H1 (cell line): ENCODE results near the gene PFKFB3.

Source experiments
- CEBPB ChIP-seq: IDR thresholded peaks from 2 replicates; pipeline ENCODE4 v1.6.1; 2012; ENCODE audit warnings: low read depth, low read length
- CHD1 ChIP-seq: IDR thresholded peaks from 2 replicates; pipeline ENCODE4 v1.6.1; 2012; ENCODE audit warnings: low read depth, low read length, improper control_type of control experiment
- EZH2 ChIP-seq: fragments of 200-600 bp; sonication (generic); IDR thresholded peaks from 2 replicates; pipeline ENCODE4 v1.7.1; 2012; ENCODE audit warnings: low read depth, mild to moderate bottlenecking, moderate library complexity, low read length, inconsistent platforms; ENCODE audit not compliant: severe bottlenecking
- POLR2A ChIP-seq, 2 experiments: IDR thresholded peaks; 1 replicate in 1 of 2; 2 replicates in 1 of 2; pipeline ENCODE4 v1.6.1; 2011; ENCODE audit warnings: low read depth in 2 of 2, low read length in 2 of 2, mild to moderate bottlenecking in 2 of 2; ENCODE audit errors: control extremely low read depth in 1 of 2
- RFX5 ChIP-seq: IDR thresholded peaks from 2 replicates; pipeline ENCODE4 v1.6.1; 2011; ENCODE audit warnings: low read depth, low read length, improper control_type of control experiment, borderline replicate concordance
- SIN3A ChIP-seq, 2 experiments: IDR thresholded peaks in 1 of 2; conservative IDR thresholded peaks in 1 of 2; 2 replicates each; pipeline ENCODE4 v1.6.1; 2011 to 2012; ENCODE audit warnings: low read length in 2 of 2, improper control_type of control experiment in 1 of 2, low read depth in 1 of 2, mild to moderate bottlenecking in 1 of 2
- TF ChIP-seq, protein P1 (sequence below), 3 experiments: IDR thresholded peaks; 1 replicate in 2 of 3; 2 replicates in 1 of 3; pipeline versions ENCODE4 v1.5.1 to v1.6.1; 2011; ENCODE audit warnings: low read length in 3 of 3, mild to moderate bottlenecking in 3 of 3, inconsistent platforms in 2 of 3, low read depth in 1 of 3, moderate library complexity in 1 of 3; ENCODE audit not compliant: insufficient read depth in 1 of 3; ENCODE audit errors: control extremely low read depth in 1 of 3

DNA sequence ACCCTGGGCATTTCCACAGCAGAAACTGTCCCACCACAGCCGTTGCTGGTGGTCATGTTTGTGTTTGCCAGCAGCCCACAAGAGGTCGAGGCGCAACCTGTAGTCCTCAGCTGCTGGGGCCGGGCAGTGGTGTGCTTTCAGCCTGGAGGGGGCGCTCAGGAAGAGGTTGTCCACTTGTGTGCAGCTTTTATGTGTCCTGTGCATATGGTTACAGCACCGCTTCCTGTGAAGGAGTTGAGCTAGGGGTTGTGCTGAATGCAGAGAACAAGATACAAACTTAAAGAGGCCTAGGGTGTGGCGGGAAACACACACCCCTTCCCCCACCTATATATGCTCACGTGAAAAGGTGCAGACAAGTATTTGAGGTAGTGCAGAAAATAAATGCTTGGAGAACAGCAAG is 29.5 kb upstream of the PFKFB3 start:
- no peak for TF ChIP-seq CEBPB
- no peak for TF ChIP-seq SIN3A (conservative IDR thresholded peaks at IDR 0.05 in 1 of 2, IDR thresholded peaks at IDR 0.05 in 1 of 2; ENCODE audit: low read depth in 1 of 2, low read length in 2 of 2)
- TF ChIP-seq POLR2A (IDR thresholded peaks at IDR 0.05; ENCODE audit: control extremely low read depth in 1 of 2, low read depth in 2 of 2, low read length in 2 of 2) = no peak
- TF ChIP-seq CHD1 = no peak
- TF ChIP-seq, protein P1, sequence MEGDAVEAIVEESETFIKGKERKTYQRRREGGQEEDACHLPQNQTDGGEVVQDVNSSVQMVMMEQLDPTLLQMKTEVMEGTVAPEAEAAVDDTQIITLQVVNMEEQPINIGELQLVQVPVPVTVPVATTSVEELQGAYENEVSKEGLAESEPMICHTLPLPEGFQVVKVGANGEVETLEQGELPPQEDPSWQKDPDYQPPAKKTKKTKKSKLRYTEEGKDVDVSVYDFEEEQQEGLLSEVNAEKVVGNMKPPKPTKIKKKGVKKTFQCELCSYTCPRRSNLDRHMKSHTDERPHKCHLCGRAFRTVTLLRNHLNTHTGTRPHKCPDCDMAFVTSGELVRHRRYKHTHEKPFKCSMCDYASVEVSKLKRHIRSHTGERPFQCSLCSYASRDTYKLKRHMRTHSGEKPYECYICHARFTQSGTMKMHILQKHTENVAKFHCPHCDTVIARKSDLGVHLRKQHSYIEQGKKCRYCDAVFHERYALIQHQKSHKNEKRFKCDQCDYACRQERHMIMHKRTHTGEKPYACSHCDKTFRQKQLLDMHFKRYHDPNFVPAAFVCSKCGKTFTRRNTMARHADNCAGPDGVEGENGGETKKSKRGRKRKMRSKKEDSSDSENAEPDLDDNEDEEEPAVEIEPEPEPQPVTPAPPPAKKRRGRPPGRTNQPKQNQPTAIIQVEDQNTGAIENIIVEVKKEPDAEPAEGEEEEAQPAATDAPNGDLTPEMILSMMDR (IDR thresholded peaks at IDR 0.05; ENCODE audit: control extremely low read depth in 1 of 3, insufficient read depth in 1 of 3, low read depth in 1 of 3, low read length in 3 of 3) = peak; percentile 66 to 75 (median 74)
- TF ChIP-seq EZH2 = no peak
- TF ChIP-seq RFX5 = no peak
